Gastrocnemius medialis (tissue), 4 donors: Measurements from ENCODE around the gene HSPG2. TPM values are rescaled to one million over a fixed set of nuclear protein-coding genes. Genes with fewer than 3 reads are reported as not detected.
"Not testable (repeated sequence)": the region's sequence is repeated elsewhere in the genome, so short reads cannot be mapped to it uniquely, and the experiment has no call there.

ENCODE experiments used
- ATAC-seq, 2 donors: fragments of 150-250 bp; one replicate each; pipeline ENCODE4 v1.9.1; 2016
- DNase-seq, 2 donors: peaks; one replicate each; pipeline ENCODE4 v3.0.0-alpha.2; 2019
- H3K27ac ChIP-seq, 4 donors: fragments of 200-600 bp; sonication (generic); 1 replicate in 1 of 4; 2 replicates in 3 of 4; pipeline ENCODE4 v1.5.1; 2016 to 2018; ENCODE audit warnings: mild to moderate bottlenecking in 2 of 4, moderate library complexity in 1 of 4
- H3K27me3 ChIP-seq, 3 donors: fragments of 200-600 bp; sonication (generic) in 2 of 3; 1 replicate in 1 of 3; 2 replicates in 2 of 3; pipeline versions ENCODE4 v1.5.1 to v1.6.0; 2016 to 2019; ENCODE audit warnings: mild to moderate bottlenecking in 1 of 3, moderate library complexity in 1 of 3
- H3K36me3 ChIP-seq, 2 donors: fragments of 200-600 bp; sonication (generic) in 1 of 2; one replicate each; pipeline ENCODE4 v1.5.1; 2017 to 2018
- H3K4me1 ChIP-seq, 2 donors: fragments of 200-600 bp; sonication (generic) in 1 of 2; one replicate each; pipeline ENCODE4 v1.5.1; 2016 to 2017; ENCODE audit warnings: mild to moderate bottlenecking in 2 of 2
- H3K4me3 ChIP-seq, 4 donors: fragments of 200-600 bp; sonication (generic) in 3 of 4; 1 replicate in 1 of 4; 2 replicates in 3 of 4; pipeline ENCODE4 v1.5.1; 2016 to 2019; ENCODE audit warnings: mild to moderate bottlenecking in 2 of 4
- H3K9me3 ChIP-seq, 3 donors: fragments of 200-600 bp; sonication (generic) in 2 of 3; 1 replicate in 1 of 3; 2 replicates in 2 of 3; pipeline ENCODE4 v1.5.1; 2016 to 2019
- CTCF ChIP-seq, 5 experiments: fragments of 450-650 bp in 3 of 5; fragments of 200-600 bp in 2 of 5; sonication (generic) in 2 of 5; IDR thresholded peaks in 4 of 5; conservative IDR thresholded peaks in 1 of 5; 1 replicate in 4 of 5; 2 replicates in 1 of 5; pipeline ENCODE4 v1.5.1; 2016 to 2019; ENCODE audit warnings: antibody characterized with exemption in 5 of 5, mild to moderate bottlenecking in 3 of 5, moderate library complexity in 3 of 5
- POLR2A ChIP-seq, 2 donors: fragments of 450-650 bp; IDR thresholded peaks; one replicate each; pipeline ENCODE4 v1.6.1; 2017; ENCODE audit warnings: antibody characterized with exemption in 2 of 2, mild to moderate bottlenecking in 2 of 2, moderate library complexity in 2 of 2
- in situ Hi-C, 4 donors: fragments of 200-750 bp; cut with MboI; loops; one replicate each; pipeline versions ENCODE4 v1.15.0 to v1.8.0; 2017; ENCODE audit warnings: low sequenced_read_pairs in 4 of 4
- intact Hi-C: fragments of 100-400 bp; cut with DNase I; formaldehyde crosslinking; loops from one replicate; pipeline ENCODE4 v1.15.1; 2023; ENCODE audit warnings: low total_unique reads
- total RNA-seq, 4 donors: library from RNA; depleted of rRNA; stranded (reverse); fragments of >200 nt; gene quantifications; one replicate each; pipeline versions ENCODE4 v1.1.0 to v1.2.3, GENCODE V29; 2016

Gene HSPG2
- total RNA-seq, 4 donors from 2014 or later, result 68.9 to 108 (median 83.5) TPM

GRCh38 chr1:21778405-21778727 is 158.7 kb downstream of the HSPG2 start:
- H3K27me3 ChIP-seq, result no peaks in the 10 kb centered on the region
- peaks cover 14 to 19% of the 10 kb centered on the region in 2 donors for H3K4me1 ChIP-seq
- in situ Hi-C loops, result no loop called here
- H3K9me3 ChIP-seq, result no peaks in the 10 kb centered on the region
- DNase-seq (no peak), ATAC-seq (no peak)
- H3K36me3 ChIP-seq, result no peaks in the 10 kb centered on the region
- no peak for TF ChIP-seq CTCF (IDR thresholded peaks at IDR 0.05 in 4 of 5, conservative IDR thresholded peaks at IDR 0.05 in 1 of 5)
- no peak for TF ChIP-seq POLR2A (IDR thresholded peaks at IDR 0.05)
- intact Hi-C loops, result no loop called here
- no peak overlapping the region for H3K27ac ChIP-seq
- no peak overlapping the region for H3K4me3 ChIP-seq

GRCh38 chr1:21776925-21777324 is 160.2 kb downstream of the HSPG2 start:
- H3K36me3 ChIP-seq, H3K27me3 ChIP-seq, H3K27ac ChIP-seq, ATAC-seq, DNase-seq, H3K9me3 ChIP-seq, intact Hi-C loops, in situ Hi-C loops, H3K4me3 ChIP-seq: not testable (repeated sequence)
- H3K4me1 ChIP-seq, result peaks cover 13 to 17% of the 10 kb centered on the region in 2 donors

GRCh38 chr1:21775985-21776562 is 161.0 kb downstream of the HSPG2 start:
- Histone ChIP-seq H3K4me3 (no peak overlapping the region), H3K36me3 (no peaks in the 10 kb centered on the region), H3K9me3 (no peaks in the 10 kb centered on the region), H3K4me1 (peaks cover 5 to 9% of the 10 kb centered on the region in 2 donors), H3K27ac (no peak overlapping the region), H3K27me3 (no peaks in the 10 kb centered on the region)
- no peak for TF ChIP-seq POLR2A (IDR thresholded peaks at IDR 0.05)
- no peak for TF ChIP-seq CTCF (IDR thresholded peaks at IDR 0.05 in 4 of 5, conservative IDR thresholded peaks at IDR 0.05 in 1 of 5)
- in situ Hi-C loops (no loop called here), intact Hi-C loops (no loop called here)
- no peak for ATAC-seq
- no peak for DNase-seq

GRCh38 chr1:21775550-21775914 is 161.6 kb downstream of the HSPG2 start:
- no peak overlapping the region for H3K27ac ChIP-seq
- peaks cover 4 to 5% of the 10 kb centered on the region in 2 donors for H3K4me1 ChIP-seq
- in situ Hi-C loops (no loop called here), intact Hi-C loops (no loop called here)
- H3K27me3 ChIP-seq, result no peaks in the 10 kb centered on the region
- H3K9me3 ChIP-seq, result no peaks in the 10 kb centered on the region
- DNase-seq (no peak), ATAC-seq (no peak)
- H3K36me3 ChIP-seq, result no peaks in the 10 kb centered on the region
- TF ChIP-seq CTCF (IDR thresholded peaks at IDR 0.05 in 4 of 5, conservative IDR thresholded peaks at IDR 0.05 in 1 of 5) (no peak), POLR2A (IDR thresholded peaks at IDR 0.05) (no peak)
- H3K4me3 ChIP-seq, result no peak overlapping the region

- DNase-seq (no peak), ATAC-seq (no peak)
- H3K27ac ChIP-seq, result no peak overlapping the region
- no peaks in the 10 kb centered on the region for H3K36me3 ChIP-seq
- H3K4me3 ChIP-seq, result no peak overlapping the region
- H3K27me3 ChIP-seq, result no peaks in the 10 kb centered on the region
- in situ Hi-C loops, result loop anchor here in 1 of 4 donors (25.0 kb wide), 1 partner anchor 187 kb away; no protein-coding TSS in a partner anchor
- peaks cover 0 to 5% of the 10 kb centered on the region in 2 donors for H3K4me1 ChIP-seq
- H3K9me3 ChIP-seq, result no peaks in the 10 kb centered on the region
- TF ChIP-seq CTCF (IDR thresholded peaks at IDR 0.05 in 4 of 5, conservative IDR thresholded peaks at IDR 0.05 in 1 of 5) (no peak), POLR2A (IDR thresholded peaks at IDR 0.05) (no peak)
- intact Hi-C loops, result no loop called here
Measured at GRCh38 chr1:21774835-21775549, 162.1 kb downstream of the HSPG2 start.
